Osteocyte (in vitro differentiated cells): ENCODE measurements around the gene MGRN1. TPM values are rescaled to one million over a fixed set of nuclear protein-coding genes. Genes with fewer than 3 reads are reported as not detected.

Source experiments
- DNase-seq: peaks from one replicate; pipeline ENCODE4 v3.0.0; 2021; ENCODE audit warnings: mixed read lengths; ENCODE audit not compliant: unreplicated experiment; ENCODE audit errors: extremely low spot score
- H3K27ac Mint-ChIP-seq: one replicate; pipeline ENCODE4 v1.8.0; 2021; ENCODE audit warnings: mild to moderate bottlenecking, mixed read lengths; ENCODE audit not compliant: unreplicated experiment
- H3K27me3 Mint-ChIP-seq: one replicate; pipeline ENCODE4 v1.8.0; 2021; ENCODE audit warnings: mixed read lengths; ENCODE audit not compliant: unreplicated experiment
- H3K36me3 Mint-ChIP-seq: one replicate; pipeline ENCODE4 v1.8.0; 2021; ENCODE audit warnings: mixed read lengths; ENCODE audit not compliant: unreplicated experiment
- H3K4me1 Mint-ChIP-seq: one replicate; pipeline ENCODE4 v1.8.0; 2021; ENCODE audit warnings: mixed read lengths; ENCODE audit not compliant: unreplicated experiment
- H3K4me3 Mint-ChIP-seq: one replicate; pipeline ENCODE4 v1.8.0; 2021; ENCODE audit warnings: mild to moderate bottlenecking, moderate library complexity, mixed read lengths; ENCODE audit not compliant: unreplicated experiment
- H3K9me3 Mint-ChIP-seq: one replicate; pipeline ENCODE4 v1.8.0; 2021; ENCODE audit warnings: mixed read lengths; ENCODE audit not compliant: unreplicated experiment
- total RNA-seq: library from RNA; stranded (reverse); gene quantifications from 2 replicates; pipeline ENCODE4 v1.2.1, GENCODE V29; 2021
- TF ChIP-seq, protein P1 (sequence below): fragments of 200-600 bp; sonication (generic); IDR thresholded peaks from 2 replicates; pipeline ENCODE4 v1.5.0; 2021; ENCODE audit warnings: antibody characterized with exemption, mild to moderate bottlenecking, moderate library complexity

MGRN1 gene
- total RNA-seq, 1 donor from 2014 or later, result 94.6 TPM

DNA sequence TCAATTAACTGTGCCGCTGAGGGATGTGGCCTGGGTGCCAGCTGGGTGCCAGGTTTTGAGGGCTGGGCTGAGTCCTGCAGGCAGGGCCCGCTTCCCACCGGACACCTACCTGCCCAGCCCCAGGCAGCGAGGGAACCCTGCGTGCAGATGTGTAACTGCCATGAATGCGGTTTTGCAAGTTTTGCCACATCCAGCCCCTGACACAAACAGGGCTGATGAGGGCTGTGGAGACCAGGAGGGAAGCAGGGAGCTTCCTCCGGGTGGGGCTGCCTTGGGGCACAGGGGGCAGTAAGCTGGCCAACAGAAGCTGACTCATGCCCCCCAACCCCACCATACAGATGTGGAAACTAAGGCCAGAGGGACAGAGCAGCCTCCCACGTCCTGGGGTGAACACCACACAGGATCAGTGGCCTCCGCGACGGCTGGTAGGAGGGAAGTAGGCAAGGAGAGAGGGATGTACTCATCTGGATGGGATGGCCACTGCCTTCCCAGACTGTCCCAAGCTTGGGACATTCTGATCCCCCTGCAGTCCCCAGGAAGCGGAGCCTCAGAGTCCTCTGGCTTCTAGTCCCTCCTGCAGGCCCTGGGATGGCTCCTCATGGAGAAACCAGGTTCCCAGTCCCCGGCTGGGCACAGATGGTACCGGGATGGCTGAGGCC is 11.5 kb upstream of the MGRN1 start:
- H3K4me1 Mint-ChIP-seq, result peaks cover 39% of the 10 kb centered on the region
- TF ChIP-seq, protein P1, sequence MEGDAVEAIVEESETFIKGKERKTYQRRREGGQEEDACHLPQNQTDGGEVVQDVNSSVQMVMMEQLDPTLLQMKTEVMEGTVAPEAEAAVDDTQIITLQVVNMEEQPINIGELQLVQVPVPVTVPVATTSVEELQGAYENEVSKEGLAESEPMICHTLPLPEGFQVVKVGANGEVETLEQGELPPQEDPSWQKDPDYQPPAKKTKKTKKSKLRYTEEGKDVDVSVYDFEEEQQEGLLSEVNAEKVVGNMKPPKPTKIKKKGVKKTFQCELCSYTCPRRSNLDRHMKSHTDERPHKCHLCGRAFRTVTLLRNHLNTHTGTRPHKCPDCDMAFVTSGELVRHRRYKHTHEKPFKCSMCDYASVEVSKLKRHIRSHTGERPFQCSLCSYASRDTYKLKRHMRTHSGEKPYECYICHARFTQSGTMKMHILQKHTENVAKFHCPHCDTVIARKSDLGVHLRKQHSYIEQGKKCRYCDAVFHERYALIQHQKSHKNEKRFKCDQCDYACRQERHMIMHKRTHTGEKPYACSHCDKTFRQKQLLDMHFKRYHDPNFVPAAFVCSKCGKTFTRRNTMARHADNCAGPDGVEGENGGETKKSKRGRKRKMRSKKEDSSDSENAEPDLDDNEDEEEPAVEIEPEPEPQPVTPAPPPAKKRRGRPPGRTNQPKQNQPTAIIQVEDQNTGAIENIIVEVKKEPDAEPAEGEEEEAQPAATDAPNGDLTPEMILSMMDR, result no peak
- no peaks in the 10 kb centered on the region for H3K36me3 Mint-ChIP-seq
- no peak for DNase-seq
- no peaks in the 10 kb centered on the region for H3K27me3 Mint-ChIP-seq
- peak overlapping the region; percentile 73 for H3K4me3 Mint-ChIP-seq
- H3K9me3 Mint-ChIP-seq, result no peaks in the 10 kb centered on the region
- H3K27ac Mint-ChIP-seq, result peak overlapping the region; percentile 23

DNA sequence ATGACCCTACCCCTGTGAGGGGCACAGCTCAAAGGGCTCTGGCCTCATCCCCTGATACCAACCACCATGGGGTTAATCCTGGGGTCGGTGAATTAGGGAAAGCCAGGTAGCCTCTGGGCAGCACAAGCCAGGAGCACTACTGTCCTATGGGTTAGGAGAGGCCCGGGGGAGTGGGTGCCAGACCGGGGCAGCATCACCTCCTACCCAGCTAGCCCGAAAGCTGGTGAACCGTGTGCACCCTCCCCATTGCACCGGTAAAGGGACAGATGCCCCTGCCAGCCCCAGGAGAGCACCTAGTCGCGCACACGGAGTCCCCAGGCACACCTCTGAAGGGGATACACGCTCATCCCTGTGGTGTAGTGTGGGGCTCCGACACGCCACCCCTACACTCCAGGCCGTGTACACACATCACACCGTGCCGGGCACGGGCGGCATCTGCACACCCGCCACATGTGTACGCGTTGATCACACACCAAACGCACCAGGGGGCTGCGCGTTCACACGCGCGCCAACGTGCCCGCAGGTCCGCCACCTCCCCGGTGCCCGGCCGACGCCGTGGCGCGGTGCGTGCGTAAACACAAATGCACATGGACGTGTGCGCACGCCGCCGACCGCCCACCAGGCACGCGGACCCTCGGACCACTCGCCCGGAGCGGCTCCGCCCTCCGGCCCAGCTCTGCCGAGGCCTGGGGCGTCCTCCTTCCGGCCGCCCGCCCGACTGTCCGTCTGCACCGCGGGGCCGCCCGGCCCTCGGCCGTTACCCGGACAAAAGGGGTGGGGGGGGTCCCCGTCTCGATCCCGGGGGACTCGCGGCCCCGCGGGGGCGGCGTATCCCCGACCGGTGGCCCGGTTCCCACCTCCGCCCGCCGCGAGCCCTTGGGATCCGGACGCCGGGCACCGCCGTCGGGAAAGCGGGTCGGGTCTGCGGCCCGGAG is 10.7 kb upstream of the MGRN1 start:
- Mint-ChIP-seq H3K36me3 (no peaks in the 10 kb centered on the region), H3K4me1 (peaks cover 40% of the 10 kb centered on the region), H3K9me3 (no peaks in the 10 kb centered on the region), H3K4me3 (peak overlapping the region; percentile 73), H3K27ac (peak overlapping the region; percentile 23), H3K27me3 (no peaks in the 10 kb centered on the region)
- no peak for DNase-seq
- TF ChIP-seq, protein P1, result no peak

- Mint-ChIP-seq H3K4me3 (peak within 1 kb of the TSS; percentile 82), H3K27me3 (no peaks in the 10 kb centered on the region), H3K4me1 (peaks cover 40% of the 10 kb centered on the region), H3K27ac (peak within 1 kb of the TSS; percentile 89), H3K36me3 (no peaks in the 10 kb centered on the region), H3K9me3 (no peaks in the 10 kb centered on the region)
- TF ChIP-seq, protein P1, result no peak
- DNase-seq, result peak; percentile 94
Observed at GRCh38 chr16:4614571-4615383, 9.8 kb upstream of the MGRN1 start, which contains the start of gene UBALD1. Gene UBALD1, minus strand, starts transcription at chr16:4614888. Its CDS starts 91 bp downstream, at chr16:4614797.

DNA sequence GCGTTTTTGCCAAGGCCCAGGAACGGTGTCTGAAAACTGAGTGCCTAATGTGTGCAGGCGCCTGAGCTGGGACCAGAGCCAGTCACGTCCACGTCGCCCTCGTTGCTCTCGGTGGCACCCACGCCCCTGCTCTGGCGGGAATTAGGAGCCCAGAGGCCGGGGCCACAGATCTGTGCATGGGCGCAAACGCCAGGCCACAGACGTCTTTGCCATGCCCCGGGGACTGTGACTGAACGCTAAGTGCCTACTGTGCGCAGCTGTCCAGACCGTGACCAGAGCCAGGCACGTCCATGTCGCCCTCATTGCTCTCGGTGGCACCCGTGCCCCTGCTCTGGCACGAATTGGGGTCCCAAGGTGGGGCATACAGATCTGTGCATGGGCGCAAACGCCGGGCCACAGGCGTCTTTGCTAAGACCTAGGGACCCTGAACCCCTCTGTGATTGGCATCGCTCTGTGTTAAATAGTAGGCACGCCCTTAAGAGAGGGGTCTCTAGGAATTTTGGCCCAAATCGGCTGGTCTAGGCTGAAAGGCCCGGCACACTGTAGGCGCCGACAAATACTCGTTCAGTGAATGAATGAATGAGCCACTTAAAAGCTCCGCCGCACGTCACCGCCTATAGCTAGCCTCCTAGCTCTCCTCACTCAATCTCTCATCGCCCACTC is 9.1 kb upstream of the MGRN1 start:
- Mint-ChIP-seq H3K27ac (peak overlapping the region; percentile 89), H3K9me3 (no peaks in the 10 kb centered on the region), H3K27me3 (no peaks in the 10 kb centered on the region), H3K4me3 (peak overlapping the region; percentile 82), H3K36me3 (no peaks in the 10 kb centered on the region), H3K4me1 (peaks cover 40% of the 10 kb centered on the region)
- no peak for DNase-seq
- TF ChIP-seq, protein P1, result no peak
